A673 (cell line): ENCODE data around the gene GUCA2A. TPM values are rescaled to one million over a fixed set of nuclear protein-coding genes. Genes with fewer than 3 reads are reported as not detected.

Source experiments
- BruUV-seq: library from RNA; stranded (reverse); fragments of 400-500 nt; replicated peaks from 2 replicates; lab custom pipeline; 2021; lab: Mats Ljungman, UMichigan
- CTCF ChIA-PET: fragments of 300-600 bp; sonication (Branson Sonifier 250); formaldehyde crosslinking; loops from one replicate; lab custom pipeline; 2022; ENCODE audit warnings: antibody characterized with exemption; lab: Charles Lee
- POLR2A ChIA-PET: fragments of 300-600 bp; sonication (Branson Sonifier 250); formaldehyde crosslinking; loops from one replicate; lab custom pipeline; 2022; ENCODE audit warnings: antibody characterized with exemption; ENCODE audit not compliant: low non-redundant PET; lab: Charles Lee
- DNase-seq: peaks from one replicate; pipeline ENCODE4 v3.0.0-alpha.2; 2015; ENCODE audit warnings: low spot score
- H3K27ac ChIP-seq: fragments of 200-600 bp; sonication (generic); 2 replicates; pipeline ENCODE4 v1.5.1; 2016; ENCODE audit warnings: mixed run types, low read depth, mild to moderate bottlenecking, mixed read lengths, antibody characterized with exemption, low read length; ENCODE audit not compliant: poor library complexity, severe bottlenecking
- H3K27me3 ChIP-seq: fragments of 200-600 bp; sonication (generic); replicated peaks from 2 replicates; pipeline ENCODE4 v1.6.1; 2017; ENCODE audit warnings: mixed run types, low read depth, mild to moderate bottlenecking, mixed read lengths, antibody characterized with exemption, low read length; ENCODE audit not compliant: insufficient read depth, poor library complexity
- H3K36me3 ChIP-seq: fragments of 200-600 bp; sonication (generic); 2 replicates; pipeline ENCODE4 v1.6.1; 2016; ENCODE audit warnings: mixed run types, mild to moderate bottlenecking, mixed read lengths, antibody characterized with exemption, low read length; ENCODE audit not compliant: insufficient read depth, poor library complexity, severe bottlenecking
- H3K4me1 ChIP-seq: fragments of 200-600 bp; sonication (generic); 2 replicates; pipeline ENCODE4 v1.6.1; 2017; ENCODE audit warnings: mixed run types, mild to moderate bottlenecking, mixed read lengths, antibody characterized with exemption, low read length; ENCODE audit not compliant: insufficient read depth, poor library complexity, severe bottlenecking
- H3K4me3 ChIP-seq: fragments of 200-600 bp; sonication (generic); 2 replicates; pipeline ENCODE4 v1.5.1; 2016; ENCODE audit warnings: low read depth, mixed run types, mild to moderate bottlenecking, mixed read lengths, low read length; ENCODE audit not compliant: poor library complexity, severe bottlenecking
- H3K9me3 ChIP-seq: fragments of 200-600 bp; sonication (generic); 2 replicates; pipeline ENCODE4 v1.6.1; 2016; ENCODE audit warnings: mixed run types, low read depth, mild to moderate bottlenecking, mixed read lengths, antibody characterized with exemption, low read length; ENCODE audit not compliant: poor library complexity, severe bottlenecking
- EZH2 ChIP-seq: fragments of 200-600 bp; sonication (generic); IDR thresholded peaks from 2 replicates; pipeline ENCODE4 v1.6.1; 2017; ENCODE audit warnings: borderline replicate concordance, low read depth, mild to moderate bottlenecking, mixed read lengths, antibody characterized with exemption, low read length; ENCODE audit not compliant: poor library complexity, severe bottlenecking
- intact Hi-C: fragments of 100-400 bp; cut with micrococcal nuclease; formaldehyde crosslinking; loops from one replicate; pipeline ENCODE4 v1.10.0; 2022; ENCODE audit not compliant: unreplicated experiment
- total RNA-seq: library from RNA; stranded (reverse); gene quantifications from 2 replicates; pipeline ENCODE4 v1.2.3, GENCODE V29; 2021
- TF ChIP-seq, protein P1 (sequence below): fragments of 300-800, 200-600 bp; sonication (generic); conservative IDR thresholded peaks from 2 replicates; pipeline ENCODE4 v1.5.1; 2017; ENCODE audit warnings: low read depth, mild to moderate bottlenecking, antibody characterized with exemption, low read length, moderate library complexity, mixed read lengths

Gene GUCA2A
- total RNA-seq, 1 experiment from 2014 or later = not detected

DNA sequence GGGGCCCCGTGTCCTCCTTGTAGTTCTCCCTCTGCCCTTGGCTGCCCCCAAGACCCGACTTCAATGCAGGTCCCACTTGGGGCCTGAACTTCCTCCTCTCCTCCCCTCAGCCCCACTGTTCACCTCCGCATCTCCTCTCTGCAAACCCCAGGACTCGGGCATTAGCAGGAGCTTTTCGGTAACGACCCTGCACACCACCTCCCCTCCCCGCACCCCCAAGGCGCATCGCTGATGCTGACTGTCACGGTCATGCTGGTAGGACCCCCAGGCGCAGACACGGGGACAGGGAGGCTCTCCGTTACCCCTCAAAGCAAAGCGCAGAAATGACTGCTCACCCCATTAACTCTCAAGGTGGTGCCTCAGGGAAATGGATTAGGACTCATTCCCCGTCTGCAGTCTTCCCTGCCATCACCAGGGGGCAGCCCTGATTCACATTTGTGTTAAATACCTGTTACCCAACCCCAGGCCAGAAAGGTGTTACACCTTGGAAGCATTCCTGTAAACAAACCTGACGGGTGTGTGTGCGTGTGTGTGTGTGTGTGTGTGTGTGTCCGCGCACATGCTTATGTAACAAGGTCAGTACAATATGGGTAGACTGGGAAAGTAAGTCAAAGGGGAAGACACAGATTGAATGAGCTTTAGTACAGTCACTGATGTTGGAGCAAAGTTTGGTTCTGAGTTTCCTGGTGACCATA lies 17.8 kb downstream of the GUCA2A start:
- POLR2A ChIA-PET = no interaction called here
- Histone ChIP-seq H3K9me3 (no peaks in the 10 kb centered on the region), H3K4me1 (no peaks in the 10 kb centered on the region), H3K36me3 (no peaks in the 10 kb centered on the region), H3K27ac (no peak overlapping the region), H3K4me3 (no peak overlapping the region), H3K27me3 (peaks cover 7% of the 10 kb centered on the region)
- peak; percentile 62 for DNase-seq
- intact Hi-C loops = loop anchor here (10.0 kb wide), 1 partner anchor 572 kb away; no protein-coding TSS in a partner anchor
- TF ChIP-seq, protein P1, sequence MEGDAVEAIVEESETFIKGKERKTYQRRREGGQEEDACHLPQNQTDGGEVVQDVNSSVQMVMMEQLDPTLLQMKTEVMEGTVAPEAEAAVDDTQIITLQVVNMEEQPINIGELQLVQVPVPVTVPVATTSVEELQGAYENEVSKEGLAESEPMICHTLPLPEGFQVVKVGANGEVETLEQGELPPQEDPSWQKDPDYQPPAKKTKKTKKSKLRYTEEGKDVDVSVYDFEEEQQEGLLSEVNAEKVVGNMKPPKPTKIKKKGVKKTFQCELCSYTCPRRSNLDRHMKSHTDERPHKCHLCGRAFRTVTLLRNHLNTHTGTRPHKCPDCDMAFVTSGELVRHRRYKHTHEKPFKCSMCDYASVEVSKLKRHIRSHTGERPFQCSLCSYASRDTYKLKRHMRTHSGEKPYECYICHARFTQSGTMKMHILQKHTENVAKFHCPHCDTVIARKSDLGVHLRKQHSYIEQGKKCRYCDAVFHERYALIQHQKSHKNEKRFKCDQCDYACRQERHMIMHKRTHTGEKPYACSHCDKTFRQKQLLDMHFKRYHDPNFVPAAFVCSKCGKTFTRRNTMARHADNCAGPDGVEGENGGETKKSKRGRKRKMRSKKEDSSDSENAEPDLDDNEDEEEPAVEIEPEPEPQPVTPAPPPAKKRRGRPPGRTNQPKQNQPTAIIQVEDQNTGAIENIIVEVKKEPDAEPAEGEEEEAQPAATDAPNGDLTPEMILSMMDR = peak; percentile 91
- TF ChIP-seq EZH2 = no peak
- CTCF ChIA-PET = interaction anchor here (0.6 kb wide), 3 partner anchors 11 to 284 kb away, joined by 3 to 5 read pairs (median 3); no protein-coding TSS in a partner anchor
- BruUV-seq = no TSS peak

DNA sequence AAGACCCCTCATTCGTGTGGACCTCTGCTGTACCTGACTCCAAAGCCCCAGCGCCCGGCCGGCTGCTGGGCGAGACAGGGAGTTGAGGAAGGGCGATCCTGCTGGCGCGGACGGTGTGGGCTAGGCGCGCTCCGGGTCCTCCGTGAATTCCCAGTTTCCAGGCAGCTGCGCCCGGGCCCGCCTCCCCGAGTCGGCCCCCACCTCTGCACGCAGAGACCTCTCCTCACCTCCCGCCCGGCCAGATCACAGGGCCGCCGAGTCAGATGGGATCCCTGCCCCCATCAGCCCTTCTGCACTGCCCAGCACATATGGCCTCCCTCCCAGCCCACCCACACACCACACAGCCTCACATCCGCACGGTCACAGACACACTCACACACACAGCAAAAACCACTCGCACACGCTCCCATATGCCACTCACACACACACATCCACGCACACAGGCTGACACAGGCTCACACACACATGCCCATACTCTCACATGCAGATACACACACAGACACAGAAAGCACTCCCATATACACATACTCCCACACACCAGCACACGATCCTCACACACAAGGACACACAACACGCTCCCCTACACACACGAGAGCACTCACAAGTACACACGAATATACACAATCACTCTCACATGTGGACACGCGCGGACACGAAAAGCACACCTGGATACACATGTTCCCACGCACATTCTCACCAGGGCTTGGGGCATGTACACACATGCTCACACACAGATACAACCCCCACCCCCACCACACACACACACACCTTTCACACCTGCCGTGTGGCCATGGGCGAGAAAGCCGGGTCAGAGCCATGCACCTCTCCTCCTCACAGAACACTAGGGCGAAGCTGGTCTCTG lies 18.6 kb downstream of the GUCA2A start:
- H3K36me3 ChIP-seq = no peaks in the 10 kb centered on the region
- POLR2A ChIA-PET = no interaction called here
- TF ChIP-seq EZH2 = no peak
- TF ChIP-seq, protein P1 = no peak
- H3K4me1 ChIP-seq = no peaks in the 10 kb centered on the region
- CTCF ChIA-PET = no interaction called here
- no peak for DNase-seq
- intact Hi-C loops = loop anchor here (10.0 kb wide), 1 partner anchor 571 kb away; no protein-coding TSS in a partner anchor
- peaks cover 7% of the 10 kb centered on the region for H3K27me3 ChIP-seq
- no TSS peak for BruUV-seq
- no peaks in the 10 kb centered on the region for H3K9me3 ChIP-seq
- no peak overlapping the region for H3K27ac ChIP-seq
- H3K4me3 ChIP-seq = no peak overlapping the region

DNA sequence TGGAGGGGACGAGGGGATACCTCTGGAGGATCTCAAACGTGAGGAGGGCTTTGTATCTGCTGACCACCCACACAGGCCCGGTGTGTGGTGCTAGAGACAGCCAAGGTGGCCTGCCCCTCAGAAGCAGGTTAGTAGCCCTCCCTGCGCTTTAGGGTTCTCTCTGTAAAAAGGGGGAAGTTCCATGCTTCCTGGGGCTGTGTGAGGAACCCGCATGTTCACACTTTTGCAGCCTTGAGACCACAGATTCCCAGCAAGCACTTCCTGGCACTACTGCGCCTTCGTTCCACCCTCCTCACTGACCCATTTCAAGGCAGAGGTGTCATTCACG lies 19.2 kb downstream of the GUCA2A start:
- peaks cover 7% of the 10 kb centered on the region for H3K27me3 ChIP-seq
- intact Hi-C loops = loop anchor here (10.0 kb wide), 1 partner anchor 571 kb away; no protein-coding TSS in a partner anchor

More for the DNA sequence above, 19.2 kb downstream of the GUCA2A start:
- no peaks in the 10 kb centered on the region for H3K9me3 ChIP-seq
- H3K4me1 ChIP-seq = no peaks in the 10 kb centered on the region
- DNase-seq = no peak
- H3K4me3 ChIP-seq = no peak overlapping the region
- POLR2A ChIA-PET = no interaction called here
- CTCF ChIA-PET = no interaction called here
- H3K36me3 ChIP-seq = no peaks in the 10 kb centered on the region
- TF ChIP-seq EZH2 = no peak
- TF ChIP-seq, protein P1 = no peak
- H3K27ac ChIP-seq = no peak overlapping the region
- no TSS peak for BruUV-seq
